T-cell (primary cell): ENCODE data around the gene DAB2IP. TPM values are rescaled to one million over a fixed set of nuclear protein-coding genes. Genes with fewer than 3 reads are reported as not detected.

ENCODE experiments used
- ATAC-seq, 4 experiments: fragments of 200-7000 bp in 3 of 4; fragments of 150-1000 bp in 1 of 4; cut with Tn5 transposase; replicated peaks in 1 of 4; 1 replicate in 3 of 4; 2 replicates in 1 of 4; pipeline ENCODE4 v1.10.0; 2021; ENCODE audit warnings: moderate library complexity in 3 of 4, mild to moderate bottlenecking in 2 of 4, moderate number of reproducible peaks in 1 of 4
- CTCF ChIA-PET, 2 donors: fragments of 300-600 bp; sonication (Branson Sonifier 250); formaldehyde crosslinking; loops; one replicate each; lab custom pipeline; 2022; ENCODE audit warnings: antibody characterized with exemption in 2 of 2; lab: Charles Lee
- POLR2A ChIA-PET, 2 donors: fragments of 300-600 bp; sonication (Branson Sonifier 250); formaldehyde crosslinking; loops; one replicate each; lab custom pipeline; 2022; ENCODE audit warnings: antibody characterized with exemption in 2 of 2; lab: Charles Lee
- DNase-seq, 35 experiments: peaks; one replicate each; pipeline versions ENCODE4 v3.0.0 to v3.0.0-alpha.2; 2013 to 2023
- H3K27ac ChIP-seq: one replicate; pipeline ENCODE4 v1.5.1; 2013; ENCODE audit warnings: low read length
- H3K27me3 ChIP-seq, 2 experiments: replicated peaks in 1 of 2; 1 replicate in 1 of 2; 2 replicates in 1 of 2; pipeline versions ENCODE4 v1.6.1 to v1.7.0; 2013; ENCODE audit warnings: low read length in 1 of 2, mixed read lengths in 1 of 2; ENCODE audit not compliant: control insufficient read depth in 2 of 2, insufficient read depth in 2 of 2; ENCODE audit errors: extremely low read depth in 1 of 2
- H3K36me3 ChIP-seq, 2 donors: 1 replicate in 1 of 2; 2 replicates in 1 of 2; pipeline versions ENCODE4 v1.6.1 to v1.7.0; 2013; ENCODE audit warnings: low read length in 1 of 2; ENCODE audit not compliant: control insufficient read depth in 2 of 2, insufficient read depth in 1 of 2; ENCODE audit errors: extremely low read depth in 1 of 2
- H3K4me1 ChIP-seq, 2 experiments: 1 replicate in 1 of 2; 2 replicates in 1 of 2; pipeline versions ENCODE4 v1.6.1 to v1.7.0; 2013; ENCODE audit warnings: low read length in 2 of 2, mixed read lengths in 1 of 2; ENCODE audit not compliant: insufficient read depth in 2 of 2, control insufficient read depth in 1 of 2; ENCODE audit errors: extremely low read depth in 1 of 2
- H3K4me3 ChIP-seq, 2 donors: 1 replicate in 1 of 2; 2 replicates in 1 of 2; pipeline versions ENCODE4 v1.5.1 to v1.7.0; 2013; ENCODE audit warnings: mild to moderate bottlenecking in 2 of 2, low read length in 1 of 2, moderate library complexity in 1 of 2; ENCODE audit not compliant: control insufficient read depth in 1 of 2; ENCODE audit errors: extremely low read depth in 1 of 2
- H3K9me3 ChIP-seq: 2 replicates; pipeline ENCODE4 v1.7.0; 2013
- H3K27ac Mint-ChIP-seq, 2 donors: one replicate each; pipeline ENCODE4 v1.8.0; 2020 to 2021; ENCODE audit warnings: mild to moderate bottlenecking in 2 of 2, mixed read lengths in 2 of 2
- H3K27me3 Mint-ChIP-seq, 2 donors: one replicate each; pipeline ENCODE4 v1.8.0; 2021 to 2022; ENCODE audit warnings: mixed read lengths in 2 of 2
- H3K36me3 Mint-ChIP-seq: one replicate; pipeline ENCODE4 v1.8.0; 2021; ENCODE audit warnings: mixed read lengths
- H3K4me1 Mint-ChIP-seq, 3 donors: one replicate each; pipeline ENCODE4 v1.8.0; 2020 to 2022; ENCODE audit warnings: mixed read lengths in 3 of 3, mild to moderate bottlenecking in 1 of 3
- H3K4me3 Mint-ChIP-seq, 3 donors: one replicate each; pipeline ENCODE4 v1.8.0; 2020 to 2022; ENCODE audit warnings: mild to moderate bottlenecking in 3 of 3, mixed read lengths in 3 of 3, moderate library complexity in 3 of 3
- H3K9me3 Mint-ChIP-seq, 3 donors: one replicate each; pipeline ENCODE4 v1.8.0; 2020 to 2022; ENCODE audit warnings: mixed read lengths in 3 of 3
- WGBS: methylation state at CpG from one replicate; pipeline ENCODE4 v1.1.5; 2013; ENCODE audit warnings: missing lambda C conversion rate; ENCODE audit not compliant: insufficient coverage; 5-methylcytosine and 5-hydroxymethylcytosine counted together
- total RNA-seq, 35 experiments: library from RNA in 6 of 35; stranded (reverse) in 6 of 35; fragments of 120-200 nt in 1 of 35; gene quantifications; one replicate each; pipeline versions ENCODE4 v1.2.1 to v1.2.4 and lab custom pipeline; 2013 to 2026

DAB2IP gene
- total RNA-seq, 5 donors from 2014 or later (not counting 1 experiment from before 2014, with no cell fraction given): 0.22 to 0.53 (median 0.34) TPM; not detected in 1

DNA sequence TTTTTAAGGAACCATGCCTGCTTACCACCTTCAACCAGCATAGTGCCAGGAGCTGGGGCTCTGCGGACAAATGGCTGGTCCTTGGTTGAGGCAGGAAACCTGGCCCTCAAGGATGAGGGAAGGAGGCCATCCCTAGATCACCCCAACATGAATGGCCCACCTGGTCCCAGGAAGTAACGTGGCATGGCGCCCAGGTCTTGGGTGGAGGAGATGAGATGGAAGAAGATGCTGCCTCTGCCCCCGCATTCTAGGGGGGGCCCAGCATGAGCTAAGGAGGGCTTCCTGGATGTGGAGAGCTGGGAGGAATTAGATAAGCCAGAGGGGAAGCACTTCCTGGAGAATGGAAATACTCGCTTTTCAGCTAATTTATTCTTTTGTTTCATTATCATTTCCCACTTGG, 95.0 kb downstream of the DAB2IP start:
- peaks cover 0 to 4% of the 10 kb centered on the region in 2 experiments for H3K27me3 ChIP-seq
- 80% methylated on average over 1 of the region's 5 CpGs for WGBS

DNA sequence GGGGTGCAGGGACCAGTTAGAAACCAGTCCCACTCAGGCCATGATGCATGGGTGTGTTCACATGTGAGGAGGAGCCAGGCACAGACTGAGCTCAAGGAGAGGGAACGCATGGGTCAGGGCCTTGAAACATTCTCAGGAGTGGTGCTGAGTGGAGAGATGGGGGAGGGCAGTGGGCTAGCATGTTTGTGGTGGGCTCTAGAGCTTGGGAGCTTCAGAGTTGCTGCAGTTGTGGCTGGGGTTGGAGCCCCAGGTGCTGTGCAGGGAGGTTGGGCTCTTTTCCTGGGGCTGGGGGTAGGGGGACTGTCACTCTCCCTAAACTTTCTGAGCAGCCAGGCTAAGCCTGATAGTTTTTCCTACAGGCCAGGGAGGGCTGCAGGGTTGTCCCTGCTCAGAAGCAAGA, 95.4 kb downstream of the DAB2IP start:
- H3K9me3 Mint-ChIP-seq: no peaks in the 10 kb centered on the region
- no peak for DNase-seq
- peaks cover 0 to 2% of the 10 kb centered on the region in 2 donors for H3K27me3 Mint-ChIP-seq
- H3K36me3 Mint-ChIP-seq: no peaks in the 10 kb centered on the region
- H3K9me3 ChIP-seq: no peaks in the 10 kb centered on the region
- H3K27me3 ChIP-seq: peaks cover 0 to 4% of the 10 kb centered on the region in 2 experiments
- H3K4me3 Mint-ChIP-seq: no peak overlapping the region
- H3K4me1 ChIP-seq: peaks cover 8 to 27% of the 10 kb centered on the region in 2 experiments
- H3K4me3 ChIP-seq: no peak overlapping the region
- H3K36me3 ChIP-seq: no peaks in the 10 kb centered on the region
- CTCF ChIA-PET: no interaction called here
- peaks cover 10 to 22% (median 12%) of the 10 kb centered on the region in 3 donors for H3K4me1 Mint-ChIP-seq
- POLR2A ChIA-PET: no interaction called here
- 60% methylated on average over 1 of the region's 1 CpG for WGBS
- H3K27ac ChIP-seq: no peak overlapping the region
- ATAC-seq: no peak
- no peak overlapping the region for H3K27ac Mint-ChIP-seq

More for the DNA sequence above, 95.0 kb downstream of the DAB2IP start:
- Mint-ChIP-seq H3K27ac (no peak overlapping the region), H3K4me3 (no peak overlapping the region), H3K36me3 (no peaks in the 10 kb centered on the region), H3K9me3 (no peaks in the 10 kb centered on the region), H3K27me3 (peaks cover 0 to 1% of the 10 kb centered on the region in 2 donors), H3K4me1 (peaks cover 10 to 22% (median 12%) of the 10 kb centered on the region in 3 donors)
- Histone ChIP-seq H3K36me3 (no peaks in the 10 kb centered on the region), H3K4me1 (peaks cover 8 to 27% of the 10 kb centered on the region in 2 experiments), H3K9me3 (no peaks in the 10 kb centered on the region), H3K4me3 (no peak overlapping the region), H3K27ac (no peak overlapping the region)
- ATAC-seq: no peak
- ChIA-PET POLR2A (no interaction called here), CTCF (interaction anchor here in 1 of 2 donors (0.5 kb wide), 1 partner anchor 288 kb away, joined by 4 read pairs; no protein-coding TSS in a partner anchor)
- DNase-seq: no peak

DNA sequence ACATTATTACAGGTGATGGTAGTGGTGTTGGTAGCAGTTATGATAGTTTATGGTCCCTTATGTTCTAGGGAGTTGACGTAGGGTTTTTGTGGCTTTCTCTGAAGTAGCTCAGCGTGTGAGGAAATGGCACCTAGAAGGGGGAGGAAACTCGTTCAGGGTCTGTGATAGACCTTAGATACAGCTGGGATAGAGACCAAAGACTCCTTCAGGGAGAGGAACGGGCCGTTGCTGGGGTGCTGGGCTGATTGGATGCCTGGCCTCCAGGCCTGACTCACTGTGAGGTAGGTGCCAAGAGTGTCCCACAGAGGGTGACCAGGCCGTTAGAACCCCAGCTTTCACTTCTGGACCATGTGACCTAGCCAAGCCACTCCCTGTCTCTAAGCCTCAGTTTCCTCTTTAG, 96.6 kb downstream of the DAB2IP start:
- H3K4me1 ChIP-seq: peaks cover 8 to 27% of the 10 kb centered on the region in 2 experiments
- peak; percentile 34 to 88 (median 46) for ATAC-seq
- ChIA-PET POLR2A (interaction anchor here (0.5 to 0.7 kb wide), 3 partner anchors 46 to 542 kb away, joined by 3 to 5 read pairs (median 4); no protein-coding TSS in a partner anchor), CTCF (interaction anchor here in 1 of 2 donors (1.0 kb wide), 1 partner anchor 16 kb away, joined by 3 read pairs; no protein-coding TSS in a partner anchor)
- H3K9me3 Mint-ChIP-seq: no peaks in the 10 kb centered on the region
- H3K9me3 ChIP-seq: no peaks in the 10 kb centered on the region
- H3K27ac Mint-ChIP-seq: no peak overlapping the region
- peak overlapping the region in 1 of 3 donors; percentile 52 for H3K4me3 Mint-ChIP-seq
- H3K4me1 Mint-ChIP-seq: peaks cover 10 to 22% (median 12%) of the 10 kb centered on the region in 3 donors
- H3K27ac ChIP-seq: no peak overlapping the region
- peaks cover 0 to 2% of the 10 kb centered on the region in 2 donors for H3K27me3 Mint-ChIP-seq
- no peaks in the 10 kb centered on the region for H3K36me3 ChIP-seq
- H3K36me3 Mint-ChIP-seq: no peaks in the 10 kb centered on the region
- peak in 9 of 35 experiments; percentile 3 to 52 (median 14) for DNase-seq
- H3K27me3 ChIP-seq: peaks cover 0 to 3% of the 10 kb centered on the region in 2 experiments
- WGBS: 21% methylated on average over 4 of the region's 6 CpGs
- H3K4me3 ChIP-seq: no peak overlapping the region

DNA sequence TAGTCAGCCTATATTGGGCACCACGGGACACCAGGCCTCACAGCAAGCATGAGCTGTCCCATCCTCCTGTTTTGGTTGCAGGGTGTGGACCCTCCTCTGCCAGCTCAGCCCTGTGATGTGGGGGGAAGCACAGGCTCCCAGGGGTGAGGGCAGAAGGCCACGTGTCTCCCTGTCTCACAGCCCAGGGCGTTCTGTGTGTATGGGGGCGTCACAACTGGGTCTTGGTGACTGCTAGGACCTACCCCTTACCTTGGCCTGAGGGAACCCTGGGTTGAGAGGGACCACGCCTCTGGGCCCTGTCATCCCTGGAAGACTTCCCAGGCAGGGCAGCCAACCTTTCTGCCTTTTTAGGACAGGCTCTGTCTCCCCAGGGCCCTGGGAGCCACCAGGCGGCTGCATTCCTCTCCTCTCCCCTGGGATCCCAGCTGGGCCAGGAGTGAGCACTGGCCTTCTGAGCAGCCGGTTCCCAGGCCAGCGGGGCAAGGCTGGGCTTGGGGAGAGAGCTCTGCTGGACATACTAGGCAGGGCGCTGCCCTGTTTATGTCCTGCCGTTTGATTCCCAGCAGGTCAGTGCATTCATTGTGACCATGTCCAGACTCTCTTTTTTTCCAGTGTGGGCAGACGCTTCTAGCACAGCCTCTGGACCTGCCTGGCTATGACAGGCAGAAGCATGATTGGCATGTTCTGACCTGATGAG, 97.4 kb downstream of the DAB2IP start:
- Mint-ChIP-seq H3K4me3 (no peak overlapping the region), H3K9me3 (no peaks in the 10 kb centered on the region), H3K27me3 (peaks cover 0 to 2% of the 10 kb centered on the region in 2 donors), H3K4me1 (peaks cover 10 to 22% (median 12%) of the 10 kb centered on the region in 3 donors), H3K36me3 (no peaks in the 10 kb centered on the region), H3K27ac (no peak overlapping the region)
- ChIA-PET POLR2A (no interaction called here), CTCF (no interaction called here)
- WGBS: 89% methylated on average over 10 of the region's 11 CpGs
- DNase-seq (no peak), ATAC-seq (peak in 1 of 4 experiments; percentile 3)
- Histone ChIP-seq H3K27me3 (peaks cover 0 to 3% of the 10 kb centered on the region in 2 experiments), H3K9me3 (no peaks in the 10 kb centered on the region), H3K36me3 (no peaks in the 10 kb centered on the region), H3K27ac (no peak overlapping the region), H3K4me1 (peaks cover 8 to 27% of the 10 kb centered on the region in 2 experiments), H3K4me3 (no peak overlapping the region)

DNA sequence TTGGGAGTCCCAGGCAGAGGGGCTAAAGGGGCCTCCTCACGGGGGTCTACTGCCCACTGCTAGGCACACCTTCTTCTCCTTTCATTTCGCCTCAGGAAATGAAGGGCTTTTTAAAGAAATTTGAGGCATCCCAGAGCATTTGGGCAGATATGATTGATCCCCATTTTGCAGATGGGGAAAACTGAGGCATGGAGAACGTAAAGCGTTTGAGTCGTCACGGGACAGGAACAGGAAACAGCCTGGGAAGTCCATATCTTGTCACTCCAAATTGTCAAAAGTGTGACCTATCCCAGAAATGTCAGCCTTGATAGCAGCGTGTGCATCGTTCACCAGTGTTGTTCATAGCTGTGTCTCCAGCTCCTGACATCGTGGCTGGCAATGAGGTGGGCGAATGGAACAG, 98.2 kb downstream of the DAB2IP start:
- no peaks in the 10 kb centered on the region for H3K36me3 ChIP-seq
- Mint-ChIP-seq H3K9me3 (no peaks in the 10 kb centered on the region), H3K36me3 (no peaks in the 10 kb centered on the region), H3K4me3 (no peak overlapping the region), H3K27me3 (peaks cover 0 to 2% of the 10 kb centered on the region in 2 donors), H3K4me1 (peaks cover 10 to 22% (median 12%) of the 10 kb centered on the region in 3 donors), H3K27ac (no peak overlapping the region)
- H3K27me3 ChIP-seq: peaks cover 0 to 3% of the 10 kb centered on the region in 2 experiments
- peaks cover 8 to 23% of the 10 kb centered on the region in 2 experiments for H3K4me1 ChIP-seq
- no peak overlapping the region for H3K4me3 ChIP-seq
- no peak overlapping the region for H3K27ac ChIP-seq
- 94% methylated on average over 8 of the region's 10 CpGs for WGBS
- no peaks in the 10 kb centered on the region for H3K9me3 ChIP-seq
- POLR2A ChIA-PET: no interaction called here
- no peak for ATAC-seq
- DNase-seq: no peak
- CTCF ChIA-PET: no interaction called here

DNA sequence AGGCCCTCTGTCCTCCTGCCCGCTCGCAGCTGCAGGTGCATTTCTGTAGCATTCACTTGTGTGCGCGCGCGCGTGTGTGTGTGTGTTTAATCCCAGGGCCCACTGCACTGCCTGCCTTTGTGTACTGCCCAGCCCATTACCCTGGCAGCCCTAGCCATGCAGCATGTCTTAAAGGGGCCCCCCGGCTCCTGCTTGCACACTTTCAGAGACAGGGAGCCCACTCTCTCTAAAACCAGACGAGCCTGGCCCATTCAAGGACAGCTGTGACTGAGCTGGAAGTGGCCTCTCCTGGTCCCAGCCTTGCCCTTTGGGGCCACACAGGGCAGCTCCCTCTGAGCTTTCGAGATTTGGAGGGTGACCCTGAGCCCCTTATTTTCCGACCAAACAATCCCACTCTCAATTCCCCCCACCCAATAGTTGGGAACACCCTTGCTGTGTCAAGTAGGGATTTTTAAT, 98.9 kb downstream of the DAB2IP start:
- peaks cover 0 to 3% of the 10 kb centered on the region in 2 experiments for H3K27me3 ChIP-seq
- no peak overlapping the region for H3K27ac Mint-ChIP-seq
- H3K9me3 Mint-ChIP-seq: no peaks in the 10 kb centered on the region
- H3K4me3 ChIP-seq: no peak overlapping the region
- peaks cover 10 to 22% (median 12%) of the 10 kb centered on the region in 3 donors for H3K4me1 Mint-ChIP-seq
- no peak for ATAC-seq
- H3K4me3 Mint-ChIP-seq: no peak overlapping the region
- no peaks in the 10 kb centered on the region for H3K9me3 ChIP-seq
- H3K27ac ChIP-seq: no peak overlapping the region
- DNase-seq: no peak
- WGBS: 89% methylated on average over 4 of the region's 11 CpGs
- ChIA-PET POLR2A (no interaction called here), CTCF (no interaction called here)
- no peaks in the 10 kb centered on the region for H3K36me3 Mint-ChIP-seq
- H3K27me3 Mint-ChIP-seq: peaks cover 0 to 2% of the 10 kb centered on the region in 2 donors
- peaks cover 5 to 16% of the 10 kb centered on the region in 2 experiments for H3K4me1 ChIP-seq
- no peaks in the 10 kb centered on the region for H3K36me3 ChIP-seq
